OCI-LY7 (cell line): ENCODE data around the gene DOLK. TPM values are rescaled to one million over a fixed set of nuclear protein-coding genes. Genes with fewer than 3 reads are reported as not detected.

ENCODE experiments used
- BruUV-seq: library from RNA; stranded (reverse); fragments of 400-500 nt; replicated peaks from 2 replicates; lab custom pipeline; 2021; lab: Mats Ljungman, UMichigan
- CTCF ChIA-PET: fragments of 300-600 bp; sonication (Branson Sonifier 250); formaldehyde crosslinking; loops from one replicate; lab custom pipeline; 2022; ENCODE audit warnings: antibody characterized with exemption; ENCODE audit not compliant: unreplicated experiment; lab: Charles Lee
- POLR2A ChIA-PET: fragments of 300-600 bp; sonication (Branson Sonifier 250); formaldehyde crosslinking; loops from one replicate; lab custom pipeline; 2022; ENCODE audit warnings: antibody characterized with exemption; lab: Charles Lee
- DNase-seq: peaks from one replicate; pipeline ENCODE4 v3.0.0-alpha.2; 2015; ENCODE audit warnings: low spot score
- H2AFZ ChIP-seq: fragments of 200-600 bp; sonication (generic), shearing (Covaris generic); 2 replicates; pipeline ENCODE4 v1.6.1; 2014; ENCODE audit warnings: mild to moderate bottlenecking, antibody characterized with exemption, low read length, moderate library complexity
- H3K27ac ChIP-seq: fragments of 200-600 bp; sonication (generic); 2 replicates; pipeline ENCODE4 v1.5.1; 2014; ENCODE audit warnings: mixed run types, low read depth, mild to moderate bottlenecking, moderate library complexity, low read length, inconsistent platforms; ENCODE audit not compliant: poor library complexity, severe bottlenecking
- H3K36me3 ChIP-seq: fragments of 200-600 bp; sonication (generic); 2 replicates; pipeline ENCODE4 v1.6.1; 2014; ENCODE audit warnings: mild to moderate bottlenecking, antibody characterized with exemption, low read length, moderate library complexity, mixed read lengths; ENCODE audit not compliant: insufficient read depth
- H3K4me1 ChIP-seq: fragments of 200-600 bp; sonication (generic); 2 replicates; pipeline ENCODE4 v1.5.1; 2014; ENCODE audit warnings: mild to moderate bottlenecking, low read length; ENCODE audit not compliant: insufficient read depth, poor library complexity, severe bottlenecking
- H3K4me2 ChIP-seq: fragments of 200-600 bp; sonication (generic); 2 replicates; pipeline ENCODE4 v1.6.1; 2014; ENCODE audit warnings: mild to moderate bottlenecking, low read length
- H3K4me3 ChIP-seq: fragments of 200-600 bp; sonication (generic); 2 replicates; pipeline ENCODE4 v1.5.1; 2014; ENCODE audit warnings: mild to moderate bottlenecking, low read depth, low read length; ENCODE audit not compliant: poor library complexity, severe bottlenecking
- H3K79me2 ChIP-seq: fragments of 200-600 bp; sonication (generic); 2 replicates; pipeline ENCODE4 v1.6.1; 2016; ENCODE audit warnings: low read depth, mild to moderate bottlenecking, low read length, moderate library complexity, mixed read lengths; ENCODE audit not compliant: insufficient read depth
- H3K9me2 ChIP-seq: fragments of 200-600 bp; sonication (generic); 2 replicates; pipeline ENCODE4 v1.6.1; 2016; ENCODE audit warnings: mild to moderate bottlenecking, low read length, mixed read lengths; ENCODE audit not compliant: insufficient read depth
- H3K9me3 ChIP-seq: fragments of 200-600 bp; sonication (generic); 2 replicates; pipeline ENCODE4 v1.6.1; 2014; ENCODE audit warnings: mild to moderate bottlenecking, mixed run types, low read length, mixed read lengths
- H4K20me1 ChIP-seq: fragments of 200-600 bp; sonication (generic); 2 replicates; pipeline ENCODE4 v1.6.1; 2014; ENCODE audit warnings: mild to moderate bottlenecking, antibody characterized with exemption, low read length, moderate library complexity, mixed read lengths; ENCODE audit not compliant: insufficient read depth
- CTCF ChIP-seq: fragments of 200-600 bp; sonication (generic); conservative IDR thresholded peaks from 2 replicates; pipeline ENCODE4 v1.5.1; 2014; ENCODE audit warnings: mild to moderate bottlenecking, antibody characterized with exemption, low read length, moderate library complexity, mixed read lengths
- EZH2phosphoT487 ChIP-seq: fragments of 200-600 bp; sonication (generic); IDR thresholded peaks from 2 replicates; pipeline ENCODE4 v1.6.1; 2018; ENCODE audit warnings: low read depth, borderline replicate concordance, mild to moderate bottlenecking, mixed run types, antibody characterized with exemption, low read length, moderate library complexity, mixed read lengths
- intact Hi-C: fragments of 100-400 bp; cut with micrococcal nuclease; formaldehyde crosslinking; loops from one replicate; pipeline ENCODE4 v1.10.0; 2022; ENCODE audit not compliant: unreplicated experiment
- total RNA-seq, 2 experiments: library from RNA; depleted of rRNA in 1 of 2; stranded (reverse); fragments of >200 nt in 1 of 2; shearing (Covaris generic) in 1 of 2; gene quantifications; 2 replicates each; pipeline ENCODE4 v1.2.3, GENCODE V29; 2014 to 2022

Gene DOLK
- total RNA-seq, 2 experiments from 2014 or later = 5.1 to 9.6 TPM

GRCh38 chr9:128936171-128936865 lies 11.1 kb downstream of the DOLK start:
- no peak overlapping the region for H3K4me2 ChIP-seq
- no peak overlapping the region for H3K4me3 ChIP-seq
- H3K36me3 ChIP-seq = peaks cover 11% of the 10 kb centered on the region
- no peaks in the 10 kb centered on the region for H3K9me2 ChIP-seq
- BruUV-seq = no TSS peak
- no peak overlapping the region for H3K27ac ChIP-seq
- H3K4me1 ChIP-seq = no peaks in the 10 kb centered on the region
- H3K9me3 ChIP-seq = no peaks in the 10 kb centered on the region
- no peaks in the 10 kb centered on the region for H4K20me1 ChIP-seq
- no peaks in the 10 kb centered on the region for H3K79me2 ChIP-seq
- no peak overlapping the region for H2AFZ ChIP-seq
- intact Hi-C loops = no loop called here
- ChIA-PET POLR2A (no interaction called here), CTCF (no interaction called here)
- TF ChIP-seq CTCF = no peak
- no peak for TF ChIP-seq EZH2phosphoT487
- no peak for DNase-seq

GRCh38 chr9:128933731-128934130 lies 13.7 kb downstream of the DOLK start:
- ChIA-PET CTCF (interaction anchor here (0.8 kb wide), 1 partner anchor 95 kb away, joined by 3 read pairs; the partner anchor contains the start of gene SH3GLB2), POLR2A (interaction anchor here (0.5 to 0.7 kb wide), 4 partner anchors 9 to 78 kb away, joined by 3 to 5 read pairs (median 4); no protein-coding TSS in a partner anchor)
- H2AFZ ChIP-seq = no peak overlapping the region
- H3K79me2 ChIP-seq = no peaks in the 10 kb centered on the region
- TF ChIP-seq EZH2phosphoT487 (no peak), CTCF (no peak)
- BruUV-seq = no TSS peak
- H3K36me3 ChIP-seq = peaks cover 11% of the 10 kb centered on the region
- no peaks in the 10 kb centered on the region for H3K9me3 ChIP-seq
- DNase-seq = no peak
- H3K27ac ChIP-seq = no peak overlapping the region
- H3K9me2 ChIP-seq = no peaks in the 10 kb centered on the region
- H3K4me1 ChIP-seq = no peaks in the 10 kb centered on the region
- H4K20me1 ChIP-seq = no peaks in the 10 kb centered on the region
- H3K4me2 ChIP-seq = no peak overlapping the region
- intact Hi-C loops = no loop called here
- H3K4me3 ChIP-seq = no peak overlapping the region

- no peaks in the 10 kb centered on the region for H3K9me2 ChIP-seq
- no peaks in the 10 kb centered on the region for H3K79me2 ChIP-seq
- H4K20me1 ChIP-seq = no peaks in the 10 kb centered on the region
- no peak for TF ChIP-seq EZH2phosphoT487
- no peak for TF ChIP-seq CTCF
- H3K4me2 ChIP-seq = no peak overlapping the region
- H3K9me3 ChIP-seq = no peaks in the 10 kb centered on the region
- no TSS peak for BruUV-seq
- CTCF ChIA-PET = interaction anchor here (0.6 to 1.4 kb wide), 3 partner anchors 47 to 67 kb away, joined by 3 to 5 read pairs (median 4); no protein-coding TSS in a partner anchor
- DNase-seq = no peak
- POLR2A ChIA-PET = interaction anchor here (1.0 to 2.3 kb wide), 2 partner anchors 11 to 67 kb away, joined by 3 to 6 read pairs; no protein-coding TSS in a partner anchor
- no peak overlapping the region for H3K4me3 ChIP-seq
- H3K27ac ChIP-seq = no peak overlapping the region
- intact Hi-C loops = loop anchor here (10.0 kb wide), 1 partner anchor 205 kb away; the partner anchor contains the start of gene ZDHHC12
- peaks cover 12% of the 10 kb centered on the region for H3K4me1 ChIP-seq
- peaks cover 24% of the 10 kb centered on the region for H3K36me3 ChIP-seq
- no peak overlapping the region for H2AFZ ChIP-seq
Measured at GRCh38 chr9:128929560-128929959, 17.8 kb downstream of the DOLK start.
